ENCODE measurements around the gene FUBP3.

- TF ChIP-seq, protein P1, sequence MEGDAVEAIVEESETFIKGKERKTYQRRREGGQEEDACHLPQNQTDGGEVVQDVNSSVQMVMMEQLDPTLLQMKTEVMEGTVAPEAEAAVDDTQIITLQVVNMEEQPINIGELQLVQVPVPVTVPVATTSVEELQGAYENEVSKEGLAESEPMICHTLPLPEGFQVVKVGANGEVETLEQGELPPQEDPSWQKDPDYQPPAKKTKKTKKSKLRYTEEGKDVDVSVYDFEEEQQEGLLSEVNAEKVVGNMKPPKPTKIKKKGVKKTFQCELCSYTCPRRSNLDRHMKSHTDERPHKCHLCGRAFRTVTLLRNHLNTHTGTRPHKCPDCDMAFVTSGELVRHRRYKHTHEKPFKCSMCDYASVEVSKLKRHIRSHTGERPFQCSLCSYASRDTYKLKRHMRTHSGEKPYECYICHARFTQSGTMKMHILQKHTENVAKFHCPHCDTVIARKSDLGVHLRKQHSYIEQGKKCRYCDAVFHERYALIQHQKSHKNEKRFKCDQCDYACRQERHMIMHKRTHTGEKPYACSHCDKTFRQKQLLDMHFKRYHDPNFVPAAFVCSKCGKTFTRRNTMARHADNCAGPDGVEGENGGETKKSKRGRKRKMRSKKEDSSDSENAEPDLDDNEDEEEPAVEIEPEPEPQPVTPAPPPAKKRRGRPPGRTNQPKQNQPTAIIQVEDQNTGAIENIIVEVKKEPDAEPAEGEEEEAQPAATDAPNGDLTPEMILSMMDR (optimal IDR thresholded peaks at IDR 0.05 in 1 of 3, IDR thresholded peaks at IDR 0.05 in 1 of 3, conservative IDR thresholded peaks at IDR 0.05 in 1 of 3; ENCODE audit: extremely low read depth in 1 of 3, insufficient read depth in 2 of 3, low read length in 3 of 3), result no peak
- TF ChIP-seq EZH2 (IDR thresholded peaks at IDR 0.05; ENCODE audit: low read length), result no peak
Measured at GRCh38 chr9:130536701-130537107, 42.7 kb upstream of the FUBP3 start.
